HCEC 1CT (cell line): ENCODE measurements around the gene FOXN1.

Experiments used
- DNase-seq: peaks from one replicate; pipeline ENCODE4 v3.0.0-alpha.2; 2017

FOXN1 gene

GRCh38 chr17:28478712-28479615 lies 27.2 kb upstream of the FOXN1 start:
- DNase-seq, result peak; percentile 8

GRCh38 chr17:28480278-28480677 lies 25.9 kb upstream of the FOXN1 start:
- DNase-seq, result no peak

GRCh38 chr17:28480799-28481571 lies 25.2 kb upstream of the FOXN1 start:
- no peak for DNase-seq

- no peak for DNase-seq
Observed at GRCh38 chr17:28482551-28483199, 23.5 kb upstream of the FOXN1 start.

- no peak for DNase-seq
Observed at GRCh38 chr17:28484296-28484695, 21.9 kb upstream of the FOXN1 start.

GRCh38 chr17:28485049-28485448 lies 21.1 kb upstream of the FOXN1 start:
- DNase-seq, result no peak

GRCh38 chr17:28487881-28488532 lies 18.1 kb upstream of the FOXN1 start:
- DNase-seq, result no peak

GRCh38 chr17:28488533-28489276 lies 17.4 kb upstream of the FOXN1 start:
- no peak for DNase-seq

GRCh38 chr17:28491286-28491685 lies 14.9 kb upstream of the FOXN1 start:
- DNase-seq, result no peak

- DNase-seq, result no peak
Observed at GRCh38 chr17:28491860-28492259, 14.3 kb upstream of the FOXN1 start.

GRCh38 chr17:28492352-28493310 lies 13.5 kb upstream of the FOXN1 start:
- no peak for DNase-seq

- peak; percentile 80 for DNase-seq
Observed at GRCh38 chr17:28493460-28493859, 12.7 kb upstream of the FOXN1 start.

- DNase-seq, result peak; percentile 48
Observed at GRCh38 chr17:28494445-28495188, 11.5 kb upstream of the FOXN1 start.

GRCh38 chr17:28495635-28496034 lies 10.5 kb upstream of the FOXN1 start:
- DNase-seq, result no peak

- no peak for DNase-seq
Observed at GRCh38 chr17:28497931-28498330, 8.2 kb upstream of the FOXN1 start.

GRCh38 chr17:28498652-28499363 lies 7.3 kb upstream of the FOXN1 start:
- no peak for DNase-seq

GRCh38 chr17:28499364-28499664 lies 6.8 kb upstream of the FOXN1 start:
- no peak for DNase-seq

- no peak for DNase-seq
Observed at GRCh38 chr17:28499684-28500357, 6.3 kb upstream of the FOXN1 start.

GRCh38 chr17:28500712-28501379 lies 5.3 kb upstream of the FOXN1 start:
- no peak for DNase-seq
